DOHH2 (cell line): Measurements from ENCODE around the gene NRL.

Experiments used
- EZH2phosphoT487 ChIP-seq: fragments of 200-600 bp; sonication (generic); IDR thresholded peaks from 2 replicates; pipeline ENCODE4 v1.6.1; 2017; ENCODE audit warnings: borderline replicate concordance, mild to moderate bottlenecking, antibody characterized with exemption, low read length, moderate library complexity, mixed read lengths
- TF ChIP-seq, protein P1 (sequence below): fragments of 200-600 bp; sonication (generic); IDR thresholded peaks from one replicate; pipeline ENCODE4 v1.5.1; 2014; ENCODE audit warnings: antibody characterized with exemption, mild to moderate bottlenecking, low read depth, low read length; ENCODE audit not compliant: poor library complexity, severe bottlenecking

DNA sequence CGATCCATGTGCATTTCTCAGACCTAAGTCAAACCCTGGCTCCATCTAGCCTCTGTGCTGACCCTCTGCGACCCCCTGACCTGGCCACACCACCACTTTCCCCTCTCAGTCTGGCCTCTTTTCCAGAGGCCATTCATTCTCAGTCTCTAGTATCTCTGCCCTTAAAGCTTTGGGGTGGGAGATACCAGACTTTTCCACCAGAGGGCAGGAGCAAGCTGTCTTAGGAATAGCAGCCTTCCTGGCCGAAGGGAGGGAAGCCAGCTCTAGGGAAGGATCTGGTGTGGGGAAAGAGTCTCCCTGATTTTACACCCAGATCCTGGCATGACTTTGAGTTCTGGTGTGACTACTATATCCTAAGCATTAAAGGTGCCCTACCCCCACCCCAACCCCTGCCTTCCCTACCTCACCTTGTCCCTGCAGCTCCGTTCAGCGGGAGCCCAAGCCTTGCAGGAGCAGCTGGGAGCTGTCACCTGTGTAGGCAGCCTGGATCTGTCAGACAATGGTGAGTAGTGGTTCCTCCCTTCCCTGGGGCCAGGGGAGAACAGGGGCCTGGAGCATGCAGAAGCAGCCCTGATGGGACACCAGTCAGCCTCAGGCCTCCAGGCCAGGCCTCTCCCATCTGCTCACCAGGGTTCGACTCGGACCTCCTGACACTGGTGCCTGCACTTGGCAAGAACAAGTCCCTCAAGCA is 56.3 kb downstream of the NRL start:
- TF ChIP-seq, protein P1, sequence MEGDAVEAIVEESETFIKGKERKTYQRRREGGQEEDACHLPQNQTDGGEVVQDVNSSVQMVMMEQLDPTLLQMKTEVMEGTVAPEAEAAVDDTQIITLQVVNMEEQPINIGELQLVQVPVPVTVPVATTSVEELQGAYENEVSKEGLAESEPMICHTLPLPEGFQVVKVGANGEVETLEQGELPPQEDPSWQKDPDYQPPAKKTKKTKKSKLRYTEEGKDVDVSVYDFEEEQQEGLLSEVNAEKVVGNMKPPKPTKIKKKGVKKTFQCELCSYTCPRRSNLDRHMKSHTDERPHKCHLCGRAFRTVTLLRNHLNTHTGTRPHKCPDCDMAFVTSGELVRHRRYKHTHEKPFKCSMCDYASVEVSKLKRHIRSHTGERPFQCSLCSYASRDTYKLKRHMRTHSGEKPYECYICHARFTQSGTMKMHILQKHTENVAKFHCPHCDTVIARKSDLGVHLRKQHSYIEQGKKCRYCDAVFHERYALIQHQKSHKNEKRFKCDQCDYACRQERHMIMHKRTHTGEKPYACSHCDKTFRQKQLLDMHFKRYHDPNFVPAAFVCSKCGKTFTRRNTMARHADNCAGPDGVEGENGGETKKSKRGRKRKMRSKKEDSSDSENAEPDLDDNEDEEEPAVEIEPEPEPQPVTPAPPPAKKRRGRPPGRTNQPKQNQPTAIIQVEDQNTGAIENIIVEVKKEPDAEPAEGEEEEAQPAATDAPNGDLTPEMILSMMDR: peak; percentile 63
- no peak for TF ChIP-seq EZH2phosphoT487
